ENCODE results near the gene CEACAM16. TPM values are rescaled to one million over a fixed set of nuclear protein-coding genes. Genes with fewer than 3 reads are reported as not detected.

CEACAM16 gene
- total RNA-seq, 2 experiments from 2014 or later = not detected

- H3K9me3 ChIP-seq (ENCODE audit: low read length) = no peaks in the 10 kb centered on the region
- no peaks in the 10 kb centered on the region for H3K79me2 ChIP-seq (ENCODE audit: insufficient read depth, low read depth, low read length)
- no peaks in the 10 kb centered on the region for H3K4me1 ChIP-seq (ENCODE audit: insufficient read depth, low read length, poor library complexity, severe bottlenecking)
- H3K4me3 ChIP-seq (ENCODE audit: low read depth, low read length, poor library complexity, severe bottlenecking) = no peak within 1 kb of the TSS
- CTCF ChIA-PET (ENCODE audit: unreplicated experiment) = no interaction called here
- intact Hi-C loops (cut with micrococcal nuclease; ENCODE audit: unreplicated experiment) = no loop called here
- TF ChIP-seq, protein P1, sequence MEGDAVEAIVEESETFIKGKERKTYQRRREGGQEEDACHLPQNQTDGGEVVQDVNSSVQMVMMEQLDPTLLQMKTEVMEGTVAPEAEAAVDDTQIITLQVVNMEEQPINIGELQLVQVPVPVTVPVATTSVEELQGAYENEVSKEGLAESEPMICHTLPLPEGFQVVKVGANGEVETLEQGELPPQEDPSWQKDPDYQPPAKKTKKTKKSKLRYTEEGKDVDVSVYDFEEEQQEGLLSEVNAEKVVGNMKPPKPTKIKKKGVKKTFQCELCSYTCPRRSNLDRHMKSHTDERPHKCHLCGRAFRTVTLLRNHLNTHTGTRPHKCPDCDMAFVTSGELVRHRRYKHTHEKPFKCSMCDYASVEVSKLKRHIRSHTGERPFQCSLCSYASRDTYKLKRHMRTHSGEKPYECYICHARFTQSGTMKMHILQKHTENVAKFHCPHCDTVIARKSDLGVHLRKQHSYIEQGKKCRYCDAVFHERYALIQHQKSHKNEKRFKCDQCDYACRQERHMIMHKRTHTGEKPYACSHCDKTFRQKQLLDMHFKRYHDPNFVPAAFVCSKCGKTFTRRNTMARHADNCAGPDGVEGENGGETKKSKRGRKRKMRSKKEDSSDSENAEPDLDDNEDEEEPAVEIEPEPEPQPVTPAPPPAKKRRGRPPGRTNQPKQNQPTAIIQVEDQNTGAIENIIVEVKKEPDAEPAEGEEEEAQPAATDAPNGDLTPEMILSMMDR (conservative IDR thresholded peaks at IDR 0.05; ENCODE audit: low read length) = no peak
- no peak for TF ChIP-seq EZH2phosphoT487 (IDR thresholded peaks at IDR 0.05; ENCODE audit: borderline replicate concordance, low read depth, low read length)
- H2AFZ ChIP-seq (ENCODE audit: low read length) = no peak within 1 kb of the TSS
- H3K36me3 ChIP-seq (ENCODE audit: insufficient read depth, low read length) = no peaks in the 10 kb centered on the region
- POLR2A ChIA-PET = interaction anchor here (0.5 kb wide), 1 partner anchor 135 kb away, joined by 5 read pairs; no protein-coding TSS in a partner anchor
- H4K20me1 ChIP-seq (ENCODE audit: insufficient read depth, low read length) = no peaks in the 10 kb centered on the region
- no peaks in the 10 kb centered on the region for H3K9me2 ChIP-seq (ENCODE audit: insufficient read depth, low read length)
- H3K4me2 ChIP-seq (ENCODE audit: low read length) = no peak within 1 kb of the TSS
- no peak for DNase-seq (ENCODE audit: low spot score)
- BruUV-seq (replicated peaks) = no TSS peak
- H3K27ac ChIP-seq (ENCODE audit: low read depth, low read length, poor library complexity, severe bottlenecking) = no peak within 1 kb of the TSS
These were observed 27.6 kb upstream of the CEACAM16 start, which contains the start of gene CEACAM19 for GRCh38 chr19:44671400-44671799. Gene CEACAM19 (plus strand): TSS chr19:44671482. CDS start chr19:44671932, 450 bp downstream.

DNA sequence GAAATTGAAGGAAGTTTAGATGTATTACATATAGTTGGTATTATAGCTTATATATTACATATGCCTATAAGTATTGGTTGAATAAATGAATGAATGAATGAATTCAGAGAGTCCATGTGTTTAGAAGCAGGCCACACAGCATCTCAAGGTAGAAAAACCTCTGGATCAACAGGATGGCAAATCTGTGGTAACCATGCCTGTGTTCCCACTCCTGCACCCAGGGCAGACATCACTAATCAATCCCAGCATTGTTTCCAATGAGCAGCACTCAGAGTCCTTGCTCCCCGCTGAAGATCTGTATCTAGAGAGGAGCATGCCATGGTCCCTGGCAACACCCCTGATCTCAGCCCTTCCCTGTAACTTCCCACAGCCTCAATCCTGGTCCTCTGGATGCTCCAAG lies 26.7 kb upstream of the CEACAM16 start:
- TF ChIP-seq EZH2phosphoT487 (IDR thresholded peaks at IDR 0.05; ENCODE audit: borderline replicate concordance, low read depth, low read length) = no peak
- TF ChIP-seq, protein P1 (conservative IDR thresholded peaks at IDR 0.05; ENCODE audit: low read length) = no peak
- ChIA-PET POLR2A (interaction anchor here (0.5 kb wide), 1 partner anchor 134 kb away, joined by 5 read pairs; no protein-coding TSS in a partner anchor), CTCF (ENCODE audit: unreplicated experiment) (no interaction called here)
- intact Hi-C loops (cut with micrococcal nuclease; ENCODE audit: unreplicated experiment) = no loop called here
- no peak overlapping the region for H2AFZ ChIP-seq (ENCODE audit: low read length)
- no peak for DNase-seq (ENCODE audit: low spot score)
- no TSS peak for BruUV-seq (replicated peaks)
- no peaks in the 10 kb centered on the region for H3K79me2 ChIP-seq (ENCODE audit: insufficient read depth, low read depth, low read length)
- no peak overlapping the region for H3K4me3 ChIP-seq (ENCODE audit: low read depth, low read length, poor library complexity, severe bottlenecking)
- H3K4me2 ChIP-seq (ENCODE audit: low read length) = no peak overlapping the region
- H3K27ac ChIP-seq (ENCODE audit: low read depth, low read length, poor library complexity, severe bottlenecking) = no peak overlapping the region
- no peaks in the 10 kb centered on the region for H3K9me3 ChIP-seq (ENCODE audit: low read length)
- no peaks in the 10 kb centered on the region for H3K36me3 ChIP-seq (ENCODE audit: insufficient read depth, low read length)
- no peaks in the 10 kb centered on the region for H3K9me2 ChIP-seq (ENCODE audit: insufficient read depth, low read length)
- no peaks in the 10 kb centered on the region for H3K4me1 ChIP-seq (ENCODE audit: insufficient read depth, low read length, poor library complexity, severe bottlenecking)
- no peaks in the 10 kb centered on the region for H4K20me1 ChIP-seq (ENCODE audit: insufficient read depth, low read length)

DNA sequence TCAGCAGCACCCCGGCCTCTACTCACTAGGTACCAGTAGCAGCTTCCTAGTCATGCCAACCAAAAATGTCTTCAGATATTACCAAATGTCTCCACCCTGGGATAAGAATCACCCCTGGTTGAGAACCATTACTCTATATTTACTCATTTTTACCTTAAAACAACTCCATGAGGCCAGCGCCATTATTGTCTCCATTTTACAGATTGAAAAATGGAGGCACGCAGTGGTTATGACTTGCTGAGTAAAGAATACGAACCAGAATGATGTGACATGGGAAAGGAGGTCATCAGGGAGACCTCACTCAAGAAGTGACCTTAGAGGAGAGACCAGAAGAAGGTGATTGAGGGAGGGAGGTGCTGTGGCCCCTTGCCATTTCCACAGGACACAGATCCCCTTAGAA lies 25.4 kb upstream of the CEACAM16 start:
- H2AFZ ChIP-seq (ENCODE audit: low read length) = no peak overlapping the region
- H3K4me1 ChIP-seq (ENCODE audit: insufficient read depth, low read length, poor library complexity, severe bottlenecking) = no peaks in the 10 kb centered on the region
- no peaks in the 10 kb centered on the region for H3K9me2 ChIP-seq (ENCODE audit: insufficient read depth, low read length)
- intact Hi-C loops (cut with micrococcal nuclease; ENCODE audit: unreplicated experiment) = no loop called here
- ChIA-PET CTCF (ENCODE audit: unreplicated experiment) (no interaction called here), POLR2A (no interaction called here)
- H3K27ac ChIP-seq (ENCODE audit: low read depth, low read length, poor library complexity, severe bottlenecking) = no peak overlapping the region
- no peaks in the 10 kb centered on the region for H3K9me3 ChIP-seq (ENCODE audit: low read length)
- no peaks in the 10 kb centered on the region for H4K20me1 ChIP-seq (ENCODE audit: insufficient read depth, low read length)
- TF ChIP-seq EZH2phosphoT487 (IDR thresholded peaks at IDR 0.05; ENCODE audit: borderline replicate concordance, low read depth, low read length) = no peak
- TF ChIP-seq, protein P1 (conservative IDR thresholded peaks at IDR 0.05; ENCODE audit: low read length) = no peak
- no peak for DNase-seq (ENCODE audit: low spot score)
- H3K79me2 ChIP-seq (ENCODE audit: insufficient read depth, low read depth, low read length) = no peaks in the 10 kb centered on the region
- H3K36me3 ChIP-seq (ENCODE audit: insufficient read depth, low read length) = no peaks in the 10 kb centered on the region
- no peak overlapping the region for H3K4me2 ChIP-seq (ENCODE audit: low read length)
- no TSS peak for BruUV-seq (replicated peaks)
- H3K4me3 ChIP-seq (ENCODE audit: low read depth, low read length, poor library complexity, severe bottlenecking) = no peak overlapping the region

Data from OCI-LY7 (cell line).